ENCODE measurements around the gene SLC9A7. TPM values are rescaled to one million over a fixed set of nuclear protein-coding genes. Genes with fewer than 3 reads are reported as not detected.

Gene SLC9A7
- total and polyA plus RNA-seq, 12 donors: 0.43 to 7.5 (median 1.9) TPM

- WGBS, 2 donors: 38 to 63% methylated on average over 5 of the region's 5 CpGs
- Histone ChIP-seq H3K9me3 (no peaks in the 10 kb centered on the region), H3K27ac (peak overlapping the region in 8 of 10 donors; percentile 44 to 76 (median 72)), H3K4me1 (peaks cover 0 to 81% (median 64%) of the 10 kb centered on the region in 9 donors), H3K36me3 (no peaks in the 10 kb centered on the region), H3K4me3 (peak overlapping the region in 1 of 10 donors; percentile 18), H3K27me3 (no peaks in the 10 kb centered on the region)
- intact Hi-C loops (cut with DNase I): no loop called here
- ATAC-seq (no peak), DNase-seq (no peak)
- TF ChIP-seq CTCF (IDR thresholded peaks at IDR 0.05): no peak
These were observed 171.8 kb downstream of the SLC9A7 start for GRCh38 chrX:46587158-46587557.

- no peaks in the 10 kb centered on the region for H3K27me3 ChIP-seq
- intact Hi-C loops (cut with DNase I): no loop called here
- no peaks in the 10 kb centered on the region for H3K9me3 ChIP-seq
- no peak overlapping the region for H3K4me3 ChIP-seq
- no peak for DNase-seq
- H3K27ac ChIP-seq: peak overlapping the region in 7 of 10 donors; percentile 13 to 82 (median 68)
- peaks cover 0 to 77% (median 57%) of the 10 kb centered on the region in 9 donors for H3K4me1 ChIP-seq
- H3K36me3 ChIP-seq: no peaks in the 10 kb centered on the region
- no peak for ATAC-seq
- 29 to 40% methylated on average over 2 of the region's 2 CpGs for WGBS, 2 donors
- no peak for TF ChIP-seq CTCF (IDR thresholded peaks at IDR 0.05)
These were observed 174.2 kb downstream of the SLC9A7 start for GRCh38 chrX:46584736-46585135.

GRCh38 chrX:46582966-46583365, 176.0 kb downstream of the SLC9A7 start:
- no peak for TF ChIP-seq CTCF (IDR thresholded peaks at IDR 0.05)
- Histone ChIP-seq H3K27me3 (no peaks in the 10 kb centered on the region), H3K36me3 (peaks cover 0 to 4% (median 0%) of the 10 kb centered on the region in 9 donors), H3K9me3 (no peaks in the 10 kb centered on the region), H3K27ac (peak overlapping the region; percentile 16 to 82 (median 65)), H3K4me1 (peaks cover 0 to 65% (median 39%) of the 10 kb centered on the region in 9 donors), H3K4me3 (peak overlapping the region in 2 of 10 donors; percentile 5 to 20)
- intact Hi-C loops (cut with DNase I): no loop called here
- ATAC-seq: peak in 6 of 8 donors; percentile 37 to 64 (median 54)
- WGBS, 2 donors: 9 to 16% methylated on average over 1 of the region's 1 CpG
- DNase-seq: no peak

GRCh38 chrX:46582325-46582724, 176.6 kb downstream of the SLC9A7 start:
- no peaks in the 10 kb centered on the region for H3K27me3 ChIP-seq
- DNase-seq (no peak), ATAC-seq (no peak)
- H3K4me1 ChIP-seq: peaks cover 0 to 67% (median 37%) of the 10 kb centered on the region in 9 donors
- peaks cover 0 to 4% (median 0%) of the 10 kb centered on the region in 9 donors for H3K36me3 ChIP-seq
- peak overlapping the region in 9 of 10 donors; percentile 20 to 82 (median 62) for H3K27ac ChIP-seq
- 41 to 42% methylated on average over 3 of the region's 3 CpGs for WGBS, 2 donors
- H3K9me3 ChIP-seq: no peaks in the 10 kb centered on the region
- TF ChIP-seq CTCF (IDR thresholded peaks at IDR 0.05): no peak
- intact Hi-C loops (cut with DNase I): no loop called here
- no peak overlapping the region for H3K4me3 ChIP-seq
